OCI-LY1 (cell line): Measurements from ENCODE around the gene DYNLT2.

ENCODE experiments used
- EZH2 ChIP-seq: fragments of 200-600 bp; sonication (generic), shearing (Covaris generic); IDR thresholded peaks from 2 replicates; pipeline ENCODE4 v1.8.0; 2017; ENCODE audit warnings: borderline replicate concordance, mixed run types, mild to moderate bottlenecking, antibody characterized with exemption, low read length, moderate library complexity, mixed read lengths
- TF ChIP-seq, protein P1 (sequence below): fragments of 200-600 bp; sonication (generic), shearing (Covaris generic); IDR thresholded peaks from 2 replicates; pipeline ENCODE4 v1.5.1; 2017; ENCODE audit warnings: mild to moderate bottlenecking, antibody characterized with exemption, low read length, moderate library complexity, mixed read lengths

DNA sequence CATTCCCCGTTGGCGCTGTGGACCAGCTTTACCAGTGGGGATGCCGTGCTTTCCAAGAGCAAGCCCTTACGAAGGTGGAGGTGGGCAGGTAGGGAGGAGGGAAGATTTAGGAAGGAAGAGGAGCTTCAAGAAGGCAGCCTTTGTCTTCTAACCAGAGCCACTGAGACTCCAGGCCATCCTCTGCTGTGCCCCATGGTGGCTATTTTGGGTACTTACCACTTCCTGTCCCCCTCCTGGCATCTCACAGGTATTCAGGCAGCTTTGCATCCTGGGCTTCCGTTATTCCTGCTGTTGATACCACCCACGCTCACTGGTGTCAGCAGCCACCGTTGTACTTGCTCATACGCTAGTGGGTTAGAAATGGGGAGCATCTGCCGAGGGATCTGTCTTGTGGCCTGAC is 23.0 kb upstream of the DYNLT2 start:
- TF ChIP-seq, protein P1, sequence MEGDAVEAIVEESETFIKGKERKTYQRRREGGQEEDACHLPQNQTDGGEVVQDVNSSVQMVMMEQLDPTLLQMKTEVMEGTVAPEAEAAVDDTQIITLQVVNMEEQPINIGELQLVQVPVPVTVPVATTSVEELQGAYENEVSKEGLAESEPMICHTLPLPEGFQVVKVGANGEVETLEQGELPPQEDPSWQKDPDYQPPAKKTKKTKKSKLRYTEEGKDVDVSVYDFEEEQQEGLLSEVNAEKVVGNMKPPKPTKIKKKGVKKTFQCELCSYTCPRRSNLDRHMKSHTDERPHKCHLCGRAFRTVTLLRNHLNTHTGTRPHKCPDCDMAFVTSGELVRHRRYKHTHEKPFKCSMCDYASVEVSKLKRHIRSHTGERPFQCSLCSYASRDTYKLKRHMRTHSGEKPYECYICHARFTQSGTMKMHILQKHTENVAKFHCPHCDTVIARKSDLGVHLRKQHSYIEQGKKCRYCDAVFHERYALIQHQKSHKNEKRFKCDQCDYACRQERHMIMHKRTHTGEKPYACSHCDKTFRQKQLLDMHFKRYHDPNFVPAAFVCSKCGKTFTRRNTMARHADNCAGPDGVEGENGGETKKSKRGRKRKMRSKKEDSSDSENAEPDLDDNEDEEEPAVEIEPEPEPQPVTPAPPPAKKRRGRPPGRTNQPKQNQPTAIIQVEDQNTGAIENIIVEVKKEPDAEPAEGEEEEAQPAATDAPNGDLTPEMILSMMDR = no peak
- TF ChIP-seq EZH2 = no peak
